Stimulated activated CD8-positive, alpha-beta memory T cell treated with anti-CD3 and anti-CD28 coated beads, Interleukin-12 subunit alpha, Interleukin-12 subunit beta, amount 100 ng/mL, for 24 hours (primary cell): ENCODE data around the gene CHURC1.

Experiments
- DNase-seq: peaks from one replicate; pipeline ENCODE4 v3.0.0-alpha.2; 2020; ENCODE audit errors: extremely low read depth

The CHURC1 gene

DNA sequence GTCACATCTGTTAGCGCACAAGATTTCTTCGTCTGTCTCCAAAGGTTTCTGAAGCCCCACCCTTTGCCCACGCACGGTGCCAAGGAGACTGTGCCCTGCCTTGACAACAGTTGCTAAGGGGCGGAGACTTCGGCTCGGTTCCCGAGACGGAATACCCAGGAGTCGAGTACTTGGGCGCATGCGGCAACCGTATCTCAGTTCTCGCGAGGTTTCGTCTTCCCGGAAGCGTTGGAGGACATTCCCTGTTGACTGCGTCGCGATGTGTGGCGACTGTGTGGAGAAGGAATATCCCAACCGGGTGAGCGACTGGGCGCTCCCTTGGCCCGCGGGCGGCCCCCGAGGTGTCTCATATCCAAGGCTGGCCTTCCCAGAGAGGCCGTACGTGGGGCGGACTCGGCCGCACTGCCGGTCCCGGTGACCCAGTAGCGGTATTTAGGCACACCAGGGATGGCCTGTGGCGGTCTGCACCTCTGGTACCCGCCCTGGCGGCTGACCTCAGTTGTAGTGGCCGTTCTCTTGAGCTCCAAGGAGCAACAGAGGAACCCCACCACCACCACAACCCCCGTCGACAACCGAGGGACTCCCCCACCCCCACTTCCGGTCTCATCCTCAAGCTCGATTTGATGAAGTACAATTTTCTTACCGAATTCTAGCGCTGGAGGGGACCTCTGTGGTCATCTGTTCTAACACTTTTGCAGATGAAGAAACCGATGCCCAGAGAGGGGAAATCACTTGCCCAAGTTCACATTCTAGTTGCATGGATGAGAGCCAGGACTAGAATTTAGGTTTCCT lies at the start of gene CHURC1:
CHURC1 (plus strand) TSS at position 219 of the 792 bp plus-strand sequence; CDS start at position 260, 41 bp downstream.
- DNase-seq = peak; percentile 88

DNA sequence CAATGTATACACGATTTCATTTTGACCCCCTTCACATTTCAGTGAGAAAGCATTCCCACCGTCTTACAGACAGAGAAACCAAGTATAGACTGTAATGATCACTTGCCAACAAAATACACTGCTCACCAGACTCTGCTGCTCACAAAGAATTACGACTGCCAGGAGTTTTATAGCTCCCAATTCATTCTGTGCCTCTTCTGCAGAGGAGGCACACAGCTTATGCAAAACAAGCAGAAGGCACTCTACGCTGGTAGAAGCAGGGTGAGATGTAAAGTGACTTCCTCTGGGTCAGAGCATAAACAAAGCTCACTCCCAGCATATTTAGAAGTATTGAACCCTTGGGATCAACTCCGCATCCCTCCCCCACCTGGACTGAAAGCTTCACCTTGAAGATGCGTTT lies 49.1 kb upstream of the CHURC1 start:
- DNase-seq = no peak

GRCh38 chr14:64865992-64866391 lies 48.3 kb upstream of the CHURC1 start:
- no peak for DNase-seq

- no peak for DNase-seq
Observed at GRCh38 chr14:64867182-64867581, 47.1 kb upstream of the CHURC1 start.

DNA sequence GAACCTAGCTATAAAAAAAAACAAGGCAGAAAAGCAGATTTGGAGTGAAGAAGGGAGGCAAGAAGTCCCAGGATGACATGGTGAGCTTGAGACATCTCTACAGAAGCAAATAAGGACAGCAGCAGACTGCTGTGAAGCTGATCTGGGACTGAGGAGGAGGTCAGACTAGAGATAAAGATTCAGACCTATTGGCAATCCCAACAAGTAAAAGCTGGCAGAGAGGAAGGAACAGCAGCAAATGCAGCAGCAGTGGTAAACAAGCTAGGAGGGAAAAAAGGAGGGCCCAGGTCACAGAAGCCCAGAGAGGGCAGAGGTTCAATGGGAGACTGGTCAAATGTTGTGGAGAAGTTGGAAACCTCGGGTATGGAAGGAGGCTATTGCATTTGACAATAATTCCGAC lies 45.9 kb upstream of the CHURC1 start:
- no peak for DNase-seq

DNA sequence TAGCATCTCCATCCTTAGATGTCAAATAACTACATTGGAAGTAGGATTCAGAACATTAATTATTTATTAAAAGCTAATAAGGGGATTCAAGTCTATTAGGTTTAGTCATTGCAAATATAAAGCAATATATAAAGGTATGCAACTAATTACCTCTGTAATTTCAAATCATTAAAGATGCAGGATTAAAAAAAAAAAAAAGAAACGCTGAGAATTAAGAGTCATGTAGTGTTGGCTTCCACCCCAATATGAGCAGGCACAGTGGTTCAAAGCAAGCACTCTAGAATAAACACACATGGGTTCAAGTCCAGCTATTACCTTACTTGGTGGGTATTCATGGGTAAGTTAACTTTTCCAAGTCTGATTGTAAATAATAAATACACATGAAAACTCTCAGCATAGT lies 45.4 kb upstream of the CHURC1 start:
- no peak for DNase-seq

DNA sequence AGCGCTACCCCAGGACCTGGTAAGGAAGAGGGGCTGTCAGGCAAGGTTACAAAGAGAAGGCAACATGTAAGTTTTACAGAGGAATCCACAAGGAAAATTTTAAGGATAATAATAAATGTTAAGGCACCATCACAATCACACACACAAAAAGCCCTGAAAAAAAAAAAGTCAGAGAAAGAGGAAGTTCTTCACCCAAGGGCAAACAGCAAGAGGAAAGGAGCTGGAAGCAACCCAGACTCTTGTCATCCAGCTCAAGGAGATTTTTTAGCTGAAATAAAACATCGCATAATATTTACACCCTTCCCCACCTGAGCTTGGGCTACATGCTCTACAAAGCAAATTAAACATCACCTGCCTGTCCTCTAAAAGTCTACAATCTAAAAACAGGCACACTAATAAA lies 44.1 kb upstream of the CHURC1 start:
- DNase-seq = no peak

GRCh38 chr14:64871344-64871743 lies 42.9 kb upstream of the CHURC1 start:
- no peak for DNase-seq

- DNase-seq = no peak
Observed at GRCh38 chr14:64873506-64874219, 40.6 kb upstream of the CHURC1 start.

GRCh38 chr14:64875350-64875749 lies 38.9 kb upstream of the CHURC1 start:
- DNase-seq = no peak

DNA sequence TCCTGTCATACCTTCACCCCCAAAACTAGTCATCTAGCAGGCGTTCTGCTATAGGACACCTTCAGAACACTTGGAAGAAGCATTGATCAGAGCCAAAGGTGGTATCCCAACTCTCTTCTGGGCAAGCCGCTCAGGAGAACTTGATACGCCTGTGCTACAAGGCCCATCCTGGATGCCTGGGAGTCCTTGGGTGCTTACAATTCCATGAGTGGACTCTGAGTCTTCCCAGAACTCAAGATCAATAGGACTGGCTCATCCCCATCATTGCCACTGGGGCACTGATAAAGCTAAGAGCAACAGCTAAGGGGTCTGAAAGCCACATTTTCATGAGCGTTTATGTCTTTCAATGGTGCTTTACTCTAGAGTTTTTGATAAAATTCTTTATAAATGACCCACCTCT lies 36.4 kb upstream of the CHURC1 start:
- no peak for DNase-seq

DNA sequence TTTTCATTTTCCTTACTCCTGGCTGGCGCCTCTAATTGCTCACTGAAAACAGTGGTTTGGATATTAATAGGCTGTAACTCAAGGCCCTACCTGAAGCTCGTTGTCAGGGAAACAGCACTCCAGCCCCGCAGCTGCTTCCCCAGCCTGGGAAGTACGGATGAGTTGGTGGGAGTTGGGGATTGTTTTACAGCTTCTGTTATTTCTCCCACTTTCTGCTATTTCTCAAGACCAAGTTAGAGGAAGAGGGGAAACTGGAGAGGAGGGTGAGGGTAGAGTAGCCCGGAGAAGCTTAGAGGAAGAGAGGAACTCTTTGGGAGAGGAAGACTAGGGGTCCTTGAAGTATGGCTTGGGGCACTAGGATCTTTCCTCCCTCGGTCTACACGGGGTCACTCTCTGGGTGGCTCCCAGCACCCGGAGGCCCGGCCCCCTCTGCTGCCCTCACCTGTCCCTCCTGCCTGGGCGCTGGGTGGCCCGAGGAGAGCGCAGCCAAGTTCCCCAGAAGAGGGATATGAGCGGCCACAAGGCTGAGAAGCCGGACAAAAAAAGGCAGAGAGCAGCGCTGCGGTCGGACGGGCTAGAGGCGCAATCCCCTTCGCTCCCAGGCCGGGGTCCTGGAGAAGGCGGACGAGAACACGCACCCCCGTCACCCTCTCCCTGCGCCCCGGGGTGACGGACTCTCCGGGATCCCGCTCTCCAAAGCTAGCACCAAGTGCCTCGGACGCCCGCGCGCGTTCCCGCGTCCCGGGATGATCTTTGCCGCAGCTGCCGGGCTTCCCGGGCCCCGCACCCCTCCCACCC lies 35.2 kb upstream of the CHURC1 start:
- DNase-seq = no peak

DNA sequence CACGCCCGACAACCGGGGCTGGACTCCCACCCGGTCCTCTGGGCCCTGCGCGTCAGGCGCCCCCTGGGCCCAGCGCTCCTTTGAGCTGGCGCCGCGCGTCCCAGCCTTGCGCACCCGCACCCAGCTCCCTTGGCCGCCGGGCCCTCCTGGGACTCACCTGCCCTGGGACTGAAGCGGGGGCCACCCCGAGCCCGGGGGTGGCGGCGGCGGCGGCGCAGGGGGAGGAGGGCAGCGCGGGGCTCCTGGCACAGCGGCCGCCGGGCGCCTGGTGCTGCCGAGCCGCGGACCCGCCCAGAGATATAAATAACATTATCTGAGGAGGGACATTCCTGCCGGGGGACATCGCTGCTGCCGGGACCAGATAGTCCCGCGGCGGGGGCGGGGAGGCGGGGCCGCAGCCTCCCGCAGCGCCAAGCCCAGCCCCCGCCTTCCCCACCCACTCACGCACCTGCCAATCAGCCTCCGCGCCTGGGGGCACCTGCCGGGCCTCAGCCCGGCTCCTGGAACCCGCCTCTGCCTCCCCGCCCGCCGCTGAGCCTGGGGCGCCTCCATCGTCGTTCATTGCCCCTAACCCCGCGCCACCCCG lies 34.5 kb upstream of the CHURC1 start, which contains the start of gene SPTB:
SPTB (minus strand) TSS at position 273 of the 586 bp plus-strand sequence. CDS start 56,813 bp downstream, outside the sequence.
- peak; percentile 41 for DNase-seq

DNA sequence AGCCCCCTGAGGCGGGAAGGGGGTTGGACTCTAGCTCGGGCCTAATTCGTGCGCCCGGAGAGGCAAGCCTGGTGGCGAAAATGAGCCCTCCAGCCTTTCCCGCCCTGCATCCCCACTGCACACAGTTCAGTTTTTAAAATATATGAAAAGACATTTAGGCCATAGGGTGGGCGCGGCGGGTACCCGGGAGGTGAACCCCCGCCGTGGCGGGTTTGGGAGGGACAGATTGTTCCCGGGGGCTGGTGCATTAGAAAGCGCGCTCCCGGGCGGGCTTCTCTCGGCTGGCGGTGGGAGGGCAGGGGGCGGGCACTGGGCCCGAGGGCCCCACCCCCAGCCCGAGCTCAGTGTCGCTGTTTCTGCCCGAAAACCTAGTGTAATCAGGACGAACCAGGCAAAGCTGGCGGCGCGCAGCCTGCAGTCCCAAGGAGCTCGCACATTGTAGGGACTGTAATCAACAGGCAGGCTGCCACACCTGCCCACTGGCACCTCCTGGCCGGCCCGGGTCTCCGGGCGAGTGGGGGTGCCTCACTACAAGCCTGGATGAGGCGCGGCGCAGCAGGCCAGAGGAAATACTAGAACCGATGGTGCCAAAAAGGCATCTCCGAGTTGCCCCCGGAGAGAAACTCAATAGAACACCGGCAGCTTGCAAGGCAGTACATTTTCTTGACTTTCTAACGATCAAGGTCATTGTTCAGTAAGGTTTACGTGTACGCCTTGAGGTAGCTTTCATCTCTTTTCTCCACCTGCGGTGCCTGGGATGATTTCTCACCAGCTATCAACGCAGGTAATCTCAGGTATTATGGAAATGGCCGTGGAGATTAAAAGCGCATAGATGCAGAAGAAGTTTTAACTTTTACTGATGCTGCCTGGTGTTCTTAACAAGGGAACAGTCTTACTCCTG lies 33.8 kb upstream of the CHURC1 start:
- DNase-seq = peak; percentile 36

- DNase-seq = no peak
Observed at GRCh38 chr14:64885559-64885958, 28.7 kb upstream of the CHURC1 start.

DNA sequence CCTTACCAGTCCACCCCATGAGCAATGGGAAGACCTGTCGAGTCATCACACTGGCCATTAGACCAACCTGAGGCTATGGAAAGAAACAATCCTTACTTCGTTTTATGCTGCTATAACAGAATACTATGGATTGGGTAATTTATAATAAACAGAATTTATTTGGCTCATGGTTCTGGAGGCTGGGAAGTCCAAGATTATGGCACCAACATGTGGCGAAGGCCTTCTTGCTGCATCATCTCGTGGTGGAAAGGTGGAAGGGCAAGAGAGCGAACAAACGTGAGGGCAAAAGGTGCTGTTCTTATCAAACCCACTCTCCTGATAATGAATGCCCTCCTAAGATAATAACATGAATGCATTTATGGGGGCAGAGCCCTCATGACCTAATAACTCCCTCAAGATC lies 24.9 kb upstream of the CHURC1 start:
- DNase-seq = no peak

DNA sequence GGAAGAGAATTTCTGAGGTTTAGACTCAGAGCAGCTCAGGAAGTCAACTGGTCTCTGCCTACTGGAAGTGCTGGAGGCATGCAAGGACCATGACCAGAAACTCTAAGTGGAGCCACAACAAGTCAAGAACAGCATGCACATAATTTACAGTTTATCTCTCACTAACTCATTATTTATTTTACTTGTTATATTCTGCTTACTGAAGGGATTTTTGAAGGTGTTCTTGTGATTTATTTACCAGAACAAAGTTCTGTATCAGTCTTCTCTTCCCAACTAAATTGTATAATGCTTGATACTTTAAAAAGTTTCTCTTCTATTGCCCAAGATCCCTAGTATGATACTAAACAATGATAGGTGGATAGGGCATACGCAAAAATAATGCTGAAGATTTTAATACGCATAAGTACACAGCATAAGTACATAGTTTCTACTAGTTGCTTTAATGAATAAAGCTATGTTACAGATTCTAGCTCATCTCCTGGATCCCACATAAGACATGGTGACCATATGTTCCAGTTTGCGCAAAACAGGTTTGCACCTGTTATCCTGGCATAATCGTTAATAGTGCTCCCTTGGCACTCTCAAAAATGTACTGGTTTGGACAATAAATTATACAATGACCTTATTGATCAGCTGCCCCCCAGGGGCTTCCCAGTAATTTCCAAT lies 22.9 kb upstream of the CHURC1 start:
- DNase-seq = no peak

DNA sequence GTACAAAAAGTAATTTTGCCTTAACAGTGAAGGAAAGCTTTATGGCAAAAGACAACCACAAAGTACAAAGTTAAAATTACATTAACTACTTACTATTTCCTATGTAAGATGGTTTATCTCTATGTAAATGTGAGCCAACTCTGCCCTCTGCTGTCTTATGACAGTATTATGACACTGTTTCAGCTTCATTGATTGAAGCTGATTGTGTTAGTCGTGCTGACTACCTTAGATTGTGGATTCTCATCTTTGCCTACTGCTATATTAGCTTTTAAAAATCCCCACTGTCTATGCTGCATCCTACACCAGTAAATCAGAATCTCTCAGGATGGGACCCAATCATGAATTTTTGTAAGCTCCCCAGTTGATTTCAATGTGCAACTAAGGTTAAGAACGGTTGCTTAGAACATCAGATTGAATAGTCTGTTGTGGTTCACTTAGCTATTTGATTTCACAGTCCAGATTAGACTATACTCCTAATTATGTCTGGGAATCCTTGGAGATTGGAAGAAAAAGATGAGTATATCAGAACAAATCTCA lies 22.3 kb upstream of the CHURC1 start:
- DNase-seq = no peak

- DNase-seq = no peak
Observed at GRCh38 chr14:64899958-64900357, 14.3 kb upstream of the CHURC1 start.

DNA sequence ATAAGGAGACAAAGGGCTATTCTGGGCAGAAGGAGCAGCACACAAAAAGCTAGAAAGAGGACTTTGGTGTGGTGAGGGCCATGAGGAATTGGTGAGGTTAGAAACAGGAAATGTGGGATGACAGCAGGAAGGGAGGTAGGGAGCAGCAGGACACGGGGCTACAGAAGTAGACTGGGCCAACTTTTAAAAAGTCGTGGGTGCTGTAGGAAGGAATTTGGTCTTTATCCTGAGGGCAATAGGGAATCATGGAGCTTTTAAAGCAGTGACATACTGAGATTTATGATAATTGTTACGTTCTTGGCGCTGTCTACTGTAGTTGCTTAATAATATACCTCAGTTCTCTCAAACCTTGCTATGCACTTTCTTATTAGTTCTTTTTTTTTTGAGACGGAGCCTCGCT lies 8.2 kb upstream of the CHURC1 start:
- no peak for DNase-seq
